Measurements from ENCODE around the gene OR4D6. TPM values are rescaled to one million over a fixed set of nuclear protein-coding genes. Genes with fewer than 3 reads are reported as not detected.

The OR4D6 gene
- total and polyA plus RNA-seq, 2 donors (not counting 3 experiments of a cell fraction or from before 2014, with no cell fraction given): not detected

DNA sequence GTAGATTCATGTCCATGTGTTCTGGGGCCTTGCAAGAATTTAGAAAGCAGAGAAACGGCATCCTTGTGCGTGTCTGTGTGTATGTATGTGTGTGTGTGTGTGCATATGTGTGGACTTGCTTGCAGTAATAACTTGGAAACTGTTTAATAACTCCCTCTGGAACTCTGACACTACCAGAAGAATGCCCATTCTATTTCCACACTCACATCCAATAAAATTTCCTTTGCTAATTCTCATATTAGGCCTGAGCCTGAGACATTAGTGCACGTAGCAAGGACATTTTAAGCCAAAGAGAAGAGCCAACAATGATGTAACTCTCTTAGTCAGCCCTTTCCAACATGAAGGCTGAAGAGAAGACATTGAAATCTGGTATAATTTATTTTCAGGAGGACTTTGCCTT lies 3.2 kb downstream of the OR4D6 start:
- no TSS peak for BruUV-seq (replicated peaks)
- DNase-seq (ENCODE audit: low read depth, low spot score) (no peak), FAIRE-seq (no peak)
- TF ChIP-seq, protein P1, sequence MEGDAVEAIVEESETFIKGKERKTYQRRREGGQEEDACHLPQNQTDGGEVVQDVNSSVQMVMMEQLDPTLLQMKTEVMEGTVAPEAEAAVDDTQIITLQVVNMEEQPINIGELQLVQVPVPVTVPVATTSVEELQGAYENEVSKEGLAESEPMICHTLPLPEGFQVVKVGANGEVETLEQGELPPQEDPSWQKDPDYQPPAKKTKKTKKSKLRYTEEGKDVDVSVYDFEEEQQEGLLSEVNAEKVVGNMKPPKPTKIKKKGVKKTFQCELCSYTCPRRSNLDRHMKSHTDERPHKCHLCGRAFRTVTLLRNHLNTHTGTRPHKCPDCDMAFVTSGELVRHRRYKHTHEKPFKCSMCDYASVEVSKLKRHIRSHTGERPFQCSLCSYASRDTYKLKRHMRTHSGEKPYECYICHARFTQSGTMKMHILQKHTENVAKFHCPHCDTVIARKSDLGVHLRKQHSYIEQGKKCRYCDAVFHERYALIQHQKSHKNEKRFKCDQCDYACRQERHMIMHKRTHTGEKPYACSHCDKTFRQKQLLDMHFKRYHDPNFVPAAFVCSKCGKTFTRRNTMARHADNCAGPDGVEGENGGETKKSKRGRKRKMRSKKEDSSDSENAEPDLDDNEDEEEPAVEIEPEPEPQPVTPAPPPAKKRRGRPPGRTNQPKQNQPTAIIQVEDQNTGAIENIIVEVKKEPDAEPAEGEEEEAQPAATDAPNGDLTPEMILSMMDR (IDR thresholded peaks at IDR 0.05; ENCODE audit: extremely low read depth in 1 of 2, insufficient read depth in 1 of 2, low read depth in 1 of 2, low read length in 2 of 2): no peak
- TF ChIP-seq FOS (IDR thresholded peaks at IDR 0.05; ENCODE audit: borderline replicate concordance, insufficient read depth, low read length): no peak
- no peak for TF ChIP-seq POLR2AphosphoS5 (IDR thresholded peaks at IDR 0.05; ENCODE audit: insufficient read depth, low read depth, low read length)
- Histone ChIP-seq H3K9me1 (replicated peaks; ENCODE audit: control insufficient read depth, extremely low read depth, insufficient read depth, low read length) (no peaks in the 10 kb centered on the region), H3K36me3 (ENCODE audit: control insufficient read depth in 2 of 2, extremely low read depth in 1 of 2, insufficient read depth in 2 of 2, low read length in 2 of 2) (no peaks in the 10 kb centered on the region), H3K4me1 (ENCODE audit: control insufficient read depth, extremely low read depth, insufficient read depth, low read length) (peaks cover 7% of the 10 kb centered on the region), H3K27ac (ENCODE audit: insufficient read depth, low read depth, low read length) (no peak overlapping the region), H3K9me3 (replicated peaks; ENCODE audit: control insufficient read depth, insufficient read depth, low read length) (no peaks in the 10 kb centered on the region), H3K4me3 (replicated peaks in 1 of 3; ENCODE audit: insufficient read depth in 1 of 3, low read depth in 1 of 3, low read length in 3 of 3) (no peak overlapping the region), H3K79me2 (ENCODE audit: control insufficient read depth, insufficient read depth, low read length) (no peaks in the 10 kb centered on the region), H2AFZ (ENCODE audit: low read depth, low read length) (no peak overlapping the region), H3K9ac (replicated peaks; ENCODE audit: extremely low read depth, insufficient read depth, low read length) (no peak overlapping the region), H3K4me2 (ENCODE audit: insufficient read depth, low read length) (no peak overlapping the region), H3K27me3 (ENCODE audit: control insufficient read depth in 2 of 2, insufficient read depth in 2 of 2, low read length in 2 of 2) (no peaks in the 10 kb centered on the region), H4K20me1 (replicated peaks; ENCODE audit: control insufficient read depth, extremely low read depth, insufficient read depth, low read length) (no peaks in the 10 kb centered on the region)
- intact Hi-C loops (cut with micrococcal nuclease): loop anchor here (2.0 kb wide), 1 partner anchor 27 kb away; no protein-coding TSS in a partner anchor
- POLR2A ChIA-PET: no interaction called here
- CTCF ChIA-PET: no interaction called here
- dilution Hi-C loops (cut with MboI; ENCODE audit: extremely low pct_ligation_motif_present, low sequenced_read_pairs): no loop called here

DNA sequence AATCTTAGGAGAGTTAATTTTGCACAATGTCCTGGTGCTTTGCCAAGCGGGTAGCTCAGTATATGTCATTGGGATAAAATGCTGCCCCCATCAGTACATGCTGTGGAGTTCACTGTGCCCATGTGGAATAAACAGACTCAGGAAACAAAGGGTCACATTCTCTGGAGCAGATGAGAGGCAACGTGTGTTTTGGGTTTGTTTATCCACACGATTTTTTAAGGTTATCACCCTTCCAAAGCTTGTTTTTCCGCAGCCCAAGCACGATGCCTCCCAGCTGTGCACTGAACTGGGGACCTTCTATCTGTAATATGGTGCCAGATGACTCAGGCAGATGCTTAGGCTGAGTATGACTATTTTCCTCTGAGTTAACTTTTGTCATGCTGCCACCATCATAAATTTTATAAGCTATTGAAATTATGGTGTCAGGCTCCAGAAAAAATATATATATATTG lies 6.5 kb downstream of the OR4D6 start:
- dilution Hi-C loops (cut with MboI; ENCODE audit: extremely low pct_ligation_motif_present, low sequenced_read_pairs): no loop called here
- Histone ChIP-seq H4K20me1 (replicated peaks; ENCODE audit: control insufficient read depth, extremely low read depth, insufficient read depth, low read length) (no peaks in the 10 kb centered on the region), H3K9me1 (replicated peaks; ENCODE audit: control insufficient read depth, extremely low read depth, insufficient read depth, low read length) (no peaks in the 10 kb centered on the region), H2AFZ (ENCODE audit: low read depth, low read length) (peak overlapping the region; percentile 64), H3K4me3 (replicated peaks in 1 of 3; ENCODE audit: insufficient read depth in 1 of 3, low read depth in 1 of 3, low read length in 3 of 3) (no peak overlapping the region), H3K36me3 (ENCODE audit: control insufficient read depth in 2 of 2, extremely low read depth in 1 of 2, insufficient read depth in 2 of 2, low read length in 2 of 2) (no peaks in the 10 kb centered on the region), H3K9ac (replicated peaks; ENCODE audit: extremely low read depth, insufficient read depth, low read length) (no peak overlapping the region), H3K79me2 (ENCODE audit: control insufficient read depth, insufficient read depth, low read length) (no peaks in the 10 kb centered on the region), H3K9me3 (replicated peaks; ENCODE audit: control insufficient read depth, insufficient read depth, low read length) (no peaks in the 10 kb centered on the region), H3K27ac (ENCODE audit: insufficient read depth, low read depth, low read length) (no peak overlapping the region), H3K27me3 (ENCODE audit: control insufficient read depth in 2 of 2, insufficient read depth in 2 of 2, low read length in 2 of 2) (no peaks in the 10 kb centered on the region), H3K4me1 (ENCODE audit: control insufficient read depth, extremely low read depth, insufficient read depth, low read length) (peaks cover 7% of the 10 kb centered on the region), H3K4me2 (ENCODE audit: insufficient read depth, low read length) (peak overlapping the region; percentile 29)
- BruUV-seq (replicated peaks): no TSS peak
- TF ChIP-seq FOS (IDR thresholded peaks at IDR 0.05; ENCODE audit: borderline replicate concordance, insufficient read depth, low read length) (peak; percentile 42), JUN (IDR thresholded peaks at IDR 0.05; ENCODE audit: borderline replicate concordance, insufficient read depth, insufficient read length, low read depth) (no peak), MYC (IDR thresholded peaks at IDR 0.05; ENCODE audit: low read depth, low read length) (no peak), POLR2AphosphoS5 (IDR thresholded peaks at IDR 0.05; ENCODE audit: insufficient read depth, low read depth, low read length) (no peak), GATA2 (IDR thresholded peaks at IDR 0.05; ENCODE audit: insufficient read depth, insufficient read length, low read depth, low read length) (peak; percentile 20), EZH2 (IDR thresholded peaks at IDR 0.05; ENCODE audit: borderline replicate concordance, low read depth, low read length, severe bottlenecking) (no peak), POLR2A (IDR thresholded peaks at IDR 0.05; ENCODE audit: low read depth, low read length) (no peak)
- TF ChIP-seq, protein P1 (IDR thresholded peaks at IDR 0.05; ENCODE audit: extremely low read depth in 1 of 2, insufficient read depth in 1 of 2, low read depth in 1 of 2, low read length in 2 of 2): peak in 1 of 2 donors; percentile 11
- TF ChIP-seq, protein P2, sequence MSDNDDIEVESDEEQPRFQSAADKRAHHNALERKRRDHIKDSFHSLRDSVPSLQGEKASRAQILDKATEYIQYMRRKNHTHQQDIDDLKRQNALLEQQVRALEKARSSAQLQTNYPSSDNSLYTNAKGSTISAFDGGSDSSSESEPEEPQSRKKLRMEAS (IDR thresholded peaks at IDR 0.05; ENCODE audit: insufficient read depth, insufficient read length): no peak
- intact Hi-C loops (cut with micrococcal nuclease): no loop called here
- CTCF ChIA-PET: interaction anchor here (0.9 to 1.4 kb wide), 2 partner anchors 12 to 74 kb away, joined by 3 to 4 read pairs; no protein-coding TSS in a partner anchor
- POLR2A ChIA-PET: no interaction called here
- peak; percentile 85 for DNase-seq (ENCODE audit: low read depth, low spot score)
- FAIRE-seq: peak; percentile 55
